ENCODE results near the gene EARS2. TPM values are rescaled to one million over a fixed set of nuclear protein-coding genes. Genes with fewer than 3 reads are reported as not detected.

EARS2 gene
- polyA plus RNA-seq, 3 donors from 2014 or later: 6.3 to 14.1 (median 9.5) TPM

DNA sequence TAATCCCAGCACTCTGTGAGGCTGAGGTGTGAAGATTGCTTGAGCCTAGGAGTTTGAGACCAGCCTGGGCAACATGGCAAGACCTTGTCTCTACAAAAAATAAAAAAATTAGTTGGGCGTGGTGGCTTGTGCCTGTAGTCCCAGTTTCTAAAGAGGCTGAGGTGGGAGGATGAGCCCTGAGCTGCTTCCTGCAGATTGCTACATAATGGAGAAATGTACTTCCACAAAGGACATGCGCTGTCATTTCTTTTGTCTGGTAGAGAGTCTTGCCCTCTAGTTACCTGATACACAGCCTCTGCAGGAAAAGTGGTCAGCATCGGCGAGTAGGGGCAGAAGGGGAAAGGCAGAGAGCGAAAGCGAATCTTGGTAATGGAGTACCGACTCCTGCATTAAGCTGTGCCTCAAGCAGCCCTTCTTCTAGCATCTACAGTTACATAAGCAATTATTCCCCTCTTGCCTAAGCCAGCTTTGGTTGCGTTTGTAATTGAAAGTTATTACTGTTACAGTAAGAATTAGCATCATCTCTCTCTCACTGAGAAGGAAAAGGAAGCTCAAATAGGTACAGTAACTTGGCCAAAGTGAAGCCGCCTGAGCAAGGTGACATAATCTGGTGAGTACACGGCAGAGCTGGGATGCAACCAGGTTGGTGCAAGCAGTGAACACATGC, 28.4 kb downstream of the EARS2 start:
- Mint-ChIP-seq H3K4me3 (no peak overlapping the region), H3K9me3 (no peaks in the 10 kb centered on the region), H3K4me1 (no peaks in the 10 kb centered on the region), H3K27me3 (ENCODE audit: low read depth in 3 of 3) (no peaks in the 10 kb centered on the region), H3K36me3 (peaks cover 11 to 27% (median 19%) of the 10 kb centered on the region in 3 donors), H3K27ac (no peak overlapping the region)
- DNase-seq: no peak

DNA sequence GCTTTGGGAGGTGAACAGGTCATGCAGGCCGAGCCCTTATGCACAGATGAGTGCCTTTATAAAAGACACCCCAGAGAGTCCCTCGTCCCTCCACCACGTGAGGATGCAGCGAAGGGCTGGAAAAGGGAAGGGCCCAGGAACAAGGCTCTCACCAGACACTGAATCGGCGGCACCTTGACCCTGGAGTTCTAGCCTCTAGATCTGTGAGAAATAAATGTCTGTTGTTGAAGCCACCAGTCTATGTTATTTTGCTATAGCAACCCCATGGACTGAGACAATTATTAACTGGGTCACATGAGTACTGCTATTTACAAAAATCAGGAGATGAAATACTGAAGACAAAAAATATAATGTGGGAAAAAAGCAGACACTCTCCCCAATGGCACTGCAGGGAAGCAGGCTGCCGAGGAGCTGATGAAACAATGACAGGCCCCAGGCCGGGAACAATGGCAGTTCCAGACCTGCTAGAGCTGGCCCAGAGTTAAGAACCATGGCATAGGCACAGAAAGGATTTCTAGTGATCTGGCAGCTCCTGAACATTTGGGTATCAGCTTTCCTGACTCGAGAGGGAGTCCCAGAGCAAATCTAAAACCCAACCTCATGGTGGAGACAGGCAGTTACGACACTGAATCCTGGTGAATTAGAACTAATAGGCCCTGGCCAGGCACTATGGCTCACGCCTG, 29.0 kb downstream of the EARS2 start:
- H3K4me1 Mint-ChIP-seq: no peaks in the 10 kb centered on the region
- peaks cover 14 to 33% (median 24%) of the 10 kb centered on the region in 3 donors for H3K36me3 Mint-ChIP-seq
- H3K27ac Mint-ChIP-seq: no peak overlapping the region
- no peak overlapping the region for H3K4me3 Mint-ChIP-seq
- no peaks in the 10 kb centered on the region for H3K27me3 Mint-ChIP-seq (ENCODE audit: low read depth in 3 of 3)
- DNase-seq: no peak
- no peaks in the 10 kb centered on the region for H3K9me3 Mint-ChIP-seq

DNA sequence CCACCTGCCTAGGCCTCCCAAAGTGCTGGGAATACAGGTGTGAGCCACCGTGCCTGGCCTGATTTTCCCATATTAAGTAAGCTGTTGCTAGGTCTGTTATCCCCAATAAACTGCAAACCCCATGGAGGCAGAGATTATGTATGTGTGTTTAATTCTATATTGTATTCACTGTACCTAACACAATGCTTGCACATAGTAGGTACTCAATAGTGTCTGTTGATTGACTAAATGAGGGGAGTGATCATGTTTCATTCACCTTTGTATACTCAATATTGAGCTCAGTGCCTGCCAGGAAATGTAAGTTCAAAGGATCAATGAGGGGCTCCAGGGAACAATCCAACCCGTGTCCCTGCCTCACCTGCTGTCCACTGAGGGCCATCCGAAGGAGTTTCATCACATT, 32.3 kb downstream of the EARS2 start:
- DNase-seq: no peak
- H3K4me1 Mint-ChIP-seq: no peaks in the 10 kb centered on the region
- H3K9me3 Mint-ChIP-seq: no peaks in the 10 kb centered on the region
- H3K4me3 Mint-ChIP-seq: no peak overlapping the region
- H3K27ac Mint-ChIP-seq: no peak overlapping the region
- no peaks in the 10 kb centered on the region for H3K27me3 Mint-ChIP-seq (ENCODE audit: low read depth in 3 of 3)
- H3K36me3 Mint-ChIP-seq: peaks cover 27 to 48% (median 42%) of the 10 kb centered on the region in 3 donors

DNA sequence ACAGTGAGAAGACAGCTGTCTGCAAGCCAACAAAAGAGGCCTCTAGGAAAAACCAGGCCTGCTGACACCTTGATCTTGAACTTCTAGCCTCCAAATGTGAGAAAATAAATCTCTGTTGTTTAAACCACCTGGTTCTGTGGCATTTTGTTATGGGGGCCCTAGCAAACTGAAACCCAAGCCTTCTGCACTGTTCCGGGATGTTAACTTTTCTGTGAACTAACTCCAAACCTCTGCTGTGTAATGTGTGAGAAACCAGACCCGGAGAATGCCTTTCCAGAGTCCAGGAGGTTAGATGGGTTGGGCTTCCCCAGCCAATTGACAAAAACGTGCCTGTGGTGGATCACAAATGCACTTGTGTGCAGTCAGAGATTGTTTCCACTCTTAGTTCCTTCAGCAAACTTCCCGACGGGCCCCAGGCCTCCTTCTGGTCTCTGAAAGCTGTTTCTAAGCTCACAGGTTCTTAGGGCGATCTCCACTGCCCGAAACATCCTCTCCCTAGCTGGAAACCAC, 33.2 kb downstream of the EARS2 start:
- Mint-ChIP-seq H3K27me3 (ENCODE audit: low read depth in 3 of 3) (no peaks in the 10 kb centered on the region), H3K36me3 (peaks cover 32 to 54% (median 48%) of the 10 kb centered on the region in 3 donors), H3K4me1 (no peaks in the 10 kb centered on the region), H3K4me3 (no peak overlapping the region), H3K9me3 (no peaks in the 10 kb centered on the region), H3K27ac (peak overlapping the region in 1 of 6 donors; percentile 51)
- DNase-seq: no peak

DNA sequence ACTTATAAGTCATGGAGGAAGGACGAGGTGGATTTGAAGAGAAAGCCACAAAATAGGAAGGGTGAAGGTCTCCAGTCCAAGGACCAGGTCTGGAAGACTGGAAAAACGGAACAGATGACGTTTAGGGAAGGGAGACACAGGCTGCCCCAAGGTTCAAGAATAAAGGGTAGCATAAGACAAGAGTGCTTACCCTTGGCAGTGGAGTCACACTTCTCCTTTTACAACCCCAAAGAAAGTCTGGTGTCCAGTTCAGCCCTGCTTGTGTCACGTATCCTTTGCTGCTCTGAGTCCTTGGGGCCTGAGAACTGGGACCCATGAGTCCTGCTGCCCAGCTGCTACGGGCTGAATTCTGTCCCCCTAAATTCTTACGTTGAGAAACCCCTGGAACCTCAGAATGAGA, 33.8 kb downstream of the EARS2 start:
- Mint-ChIP-seq H3K36me3 (peaks cover 32 to 50% (median 48%) of the 10 kb centered on the region in 3 donors), H3K4me1 (no peaks in the 10 kb centered on the region), H3K27ac (peak overlapping the region in 1 of 6 donors; percentile 28)

DNA sequence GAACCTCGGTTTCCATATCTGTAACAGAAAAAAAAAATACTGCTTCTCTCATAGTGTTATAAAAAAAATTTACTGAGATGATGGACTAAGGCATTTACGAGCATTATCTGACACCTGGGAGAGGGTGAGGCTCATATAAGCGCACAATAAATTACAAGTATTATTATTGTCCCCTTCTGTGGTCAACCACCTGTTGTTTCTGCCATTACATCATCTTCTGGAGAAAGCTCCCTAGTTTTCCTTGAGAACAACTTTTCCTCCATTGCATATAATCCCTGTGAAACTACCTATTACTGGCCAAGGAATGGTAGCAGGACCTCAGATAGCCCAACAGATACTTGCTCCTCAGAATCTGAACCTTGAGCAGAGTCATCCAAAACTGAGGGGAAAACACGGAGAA, 35.2 kb downstream of the EARS2 start:
- Mint-ChIP-seq H3K4me3 (no peak overlapping the region), H3K27ac (no peak overlapping the region), H3K4me1 (no peaks in the 10 kb centered on the region), H3K27me3 (ENCODE audit: low read depth in 3 of 3) (no peaks in the 10 kb centered on the region), H3K36me3 (peaks cover 32 to 43% (median 41%) of the 10 kb centered on the region in 3 donors), H3K9me3 (no peaks in the 10 kb centered on the region)
- no peak for DNase-seq

More for the DNA sequence above, 33.8 kb downstream of the EARS2 start:
- no peak overlapping the region for H3K4me3 Mint-ChIP-seq
- no peak for DNase-seq
- H3K27me3 Mint-ChIP-seq (ENCODE audit: low read depth in 3 of 3): no peaks in the 10 kb centered on the region
- no peaks in the 10 kb centered on the region for H3K9me3 Mint-ChIP-seq

DNA sequence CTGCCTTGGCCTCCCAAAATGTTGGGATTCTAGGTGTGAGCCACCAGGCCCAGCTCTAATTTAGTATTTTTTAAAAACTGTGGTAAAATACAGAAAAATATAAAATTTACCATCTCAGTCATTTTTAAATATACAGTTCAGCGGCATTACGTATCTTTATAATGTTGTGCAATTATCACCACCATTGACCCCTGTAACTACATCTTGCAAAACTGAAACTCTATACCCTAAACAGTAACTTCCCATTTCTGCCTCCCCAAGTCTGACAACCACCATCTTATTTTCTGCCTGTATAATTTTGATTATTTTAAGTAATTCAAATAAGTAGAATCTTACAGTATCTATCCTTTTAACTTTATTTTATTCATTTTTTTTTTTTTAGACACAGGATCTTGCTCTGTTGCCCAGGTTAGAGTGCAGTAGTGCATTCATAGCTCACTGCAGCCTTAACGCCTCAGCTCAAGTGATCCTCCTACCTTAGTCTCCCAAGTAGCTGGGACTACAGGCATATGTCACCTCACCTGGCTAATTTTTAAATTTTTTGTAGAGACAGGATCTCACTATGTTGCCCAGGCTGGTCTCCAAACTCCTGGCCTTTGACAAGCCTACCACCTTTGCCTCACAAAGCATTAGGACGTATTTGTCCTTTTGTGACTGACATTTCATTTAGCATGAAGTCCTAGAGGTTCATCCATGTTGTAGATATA, 36.0 kb downstream of the EARS2 start:
- H3K4me3 Mint-ChIP-seq: no peak overlapping the region
- H3K9me3 Mint-ChIP-seq: no peaks in the 10 kb centered on the region
- no peak for DNase-seq

DNA sequence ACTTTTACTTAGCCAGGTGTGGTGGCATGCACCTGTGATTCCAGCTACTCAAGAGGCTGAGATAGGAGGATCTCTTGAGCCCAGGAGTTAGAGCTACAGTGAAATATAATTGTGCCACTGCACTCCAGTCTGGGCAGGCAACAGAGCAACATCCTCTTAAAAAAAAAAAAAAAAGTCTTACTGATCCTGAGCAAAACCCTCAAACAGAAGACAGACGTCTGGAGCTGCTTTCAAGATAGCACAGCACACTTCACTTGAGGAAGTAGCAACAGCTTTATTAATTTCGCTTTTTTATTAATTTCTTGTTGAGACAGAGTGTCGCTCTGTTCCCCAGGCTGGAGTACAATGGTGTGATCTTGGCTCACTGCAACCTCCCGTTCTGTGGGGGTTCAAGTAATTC, 36.6 kb downstream of the EARS2 start:
- Mint-ChIP-seq H3K4me1 (peaks cover 2 to 3% of the 10 kb centered on the region in 2 donors), H3K27ac (no peak overlapping the region), H3K4me3 (no peak overlapping the region), H3K36me3 (peaks cover 32 to 43% (median 41%) of the 10 kb centered on the region in 3 donors), H3K27me3 (ENCODE audit: low read depth in 3 of 3) (peaks cover 0 to 2% (median 1%) of the 10 kb centered on the region in 3 donors), H3K9me3 (no peaks in the 10 kb centered on the region)
- no peak for DNase-seq

More for the DNA sequence above, 36.0 kb downstream of the EARS2 start:
- no peaks in the 10 kb centered on the region for H3K27me3 Mint-ChIP-seq (ENCODE audit: low read depth in 3 of 3)
- H3K36me3 Mint-ChIP-seq: peaks cover 32 to 43% (median 41%) of the 10 kb centered on the region in 3 donors
- H3K4me1 Mint-ChIP-seq: no peaks in the 10 kb centered on the region
- H3K27ac Mint-ChIP-seq: no peak overlapping the region

DNA sequence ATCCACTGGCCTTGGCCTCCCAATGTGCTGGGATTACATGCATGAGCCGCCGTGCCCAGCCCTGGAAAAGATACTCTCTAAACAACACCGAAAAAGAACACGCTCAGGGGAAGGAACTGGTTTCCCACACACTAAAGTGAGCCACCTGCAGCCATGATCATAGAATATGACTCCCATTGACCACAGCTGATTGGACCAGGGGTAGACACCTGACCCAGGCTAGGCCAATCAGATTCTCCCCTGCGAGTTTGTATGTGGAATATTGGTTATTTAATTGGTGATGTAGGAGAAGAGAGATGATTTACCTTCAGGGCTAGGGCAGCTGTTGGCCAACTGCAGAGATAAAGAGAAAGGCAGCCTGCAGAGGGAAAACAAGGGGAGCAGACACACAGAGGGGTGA, 37.9 kb downstream of the EARS2 start:
- Mint-ChIP-seq H3K4me3 (no peak overlapping the region), H3K36me3 (peaks cover 25 to 33% (median 32%) of the 10 kb centered on the region in 3 donors), H3K27me3 (ENCODE audit: low read depth in 3 of 3) (peaks cover 0 to 2% (median 2%) of the 10 kb centered on the region in 3 donors), H3K9me3 (no peaks in the 10 kb centered on the region), H3K27ac (no peak overlapping the region), H3K4me1 (peaks cover 9 to 15% of the 10 kb centered on the region in 2 donors)
- DNase-seq: no peak

DNA sequence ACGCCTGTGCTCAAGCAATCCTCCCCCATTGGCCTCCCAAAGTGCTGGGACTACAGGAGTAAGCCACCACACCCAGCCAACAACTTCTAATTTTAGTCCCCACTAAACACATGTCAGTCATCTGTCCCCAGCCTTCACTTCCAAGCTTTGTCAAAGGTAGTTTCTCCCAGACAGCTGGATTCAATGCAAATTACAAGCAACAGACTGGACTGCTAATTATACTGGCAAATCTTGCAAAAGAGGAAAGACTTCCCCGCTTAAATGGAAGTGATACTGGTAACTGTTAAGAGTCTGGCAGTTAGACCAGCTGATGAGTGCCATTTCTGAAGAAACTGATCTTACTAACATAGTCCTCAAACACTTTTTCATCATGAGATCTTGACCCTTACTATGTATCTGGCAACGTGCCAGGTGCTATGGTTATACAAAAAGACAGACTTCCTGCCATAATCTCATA, 38.7 kb downstream of the EARS2 start:
- H3K4me1 Mint-ChIP-seq: peaks cover 9 to 15% of the 10 kb centered on the region in 2 donors
- peaks cover 0 to 2% (median 2%) of the 10 kb centered on the region in 3 donors for H3K27me3 Mint-ChIP-seq (ENCODE audit: low read depth in 3 of 3)
- peaks cover 21 to 27% (median 26%) of the 10 kb centered on the region in 3 donors for H3K36me3 Mint-ChIP-seq
- H3K4me3 Mint-ChIP-seq: no peak overlapping the region
- H3K27ac Mint-ChIP-seq: peak overlapping the region in 1 of 6 donors; percentile 45
- no peaks in the 10 kb centered on the region for H3K9me3 Mint-ChIP-seq
- no peak for DNase-seq

DNA sequence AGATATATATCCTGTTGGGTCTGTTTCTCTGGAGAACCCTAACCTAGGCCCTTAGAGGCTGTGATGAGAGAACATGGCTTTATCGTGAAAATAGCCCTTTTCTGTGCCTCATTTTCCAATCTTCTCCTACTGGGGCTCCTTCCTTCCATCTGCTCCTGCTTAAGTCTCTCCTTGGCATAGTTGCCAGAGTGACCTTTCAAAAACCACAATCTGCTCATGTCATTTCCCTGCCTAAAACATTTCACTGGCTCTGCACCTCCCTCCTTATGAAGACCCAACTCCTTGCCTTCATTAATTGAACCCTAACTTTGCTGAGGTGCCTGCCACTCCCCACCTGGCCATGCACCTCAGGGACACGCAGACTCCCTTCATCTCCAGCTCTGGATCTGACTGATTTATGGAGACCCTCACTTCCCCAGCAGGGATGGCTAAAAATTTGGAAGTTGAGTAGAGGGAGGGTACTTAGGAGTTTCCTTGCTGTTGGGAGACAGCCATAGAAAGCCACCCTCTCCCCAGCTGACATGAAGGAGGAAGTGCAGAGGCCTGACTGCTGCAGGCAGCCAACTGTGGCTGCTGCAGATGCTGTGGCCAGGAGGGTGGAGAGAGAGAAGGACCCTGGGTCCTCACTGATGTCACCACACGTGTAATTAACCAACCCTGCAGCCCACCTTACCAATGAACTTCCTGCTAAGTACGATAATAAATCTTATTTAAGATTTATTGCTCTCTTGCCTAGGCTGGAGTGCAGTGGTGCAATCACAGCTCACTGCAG, 40.6 kb downstream of the EARS2 start:
- Mint-ChIP-seq H3K9me3 (no peaks in the 10 kb centered on the region), H3K27ac (no peak overlapping the region), H3K36me3 (peaks cover 9 to 12% (median 10%) of the 10 kb centered on the region in 3 donors), H3K4me3 (no peak overlapping the region), H3K4me1 (peaks cover 9 to 15% of the 10 kb centered on the region in 2 donors), H3K27me3 (ENCODE audit: low read depth in 3 of 3) (peaks cover 0 to 2% (median 2%) of the 10 kb centered on the region in 3 donors)
- no peak for DNase-seq

DNA sequence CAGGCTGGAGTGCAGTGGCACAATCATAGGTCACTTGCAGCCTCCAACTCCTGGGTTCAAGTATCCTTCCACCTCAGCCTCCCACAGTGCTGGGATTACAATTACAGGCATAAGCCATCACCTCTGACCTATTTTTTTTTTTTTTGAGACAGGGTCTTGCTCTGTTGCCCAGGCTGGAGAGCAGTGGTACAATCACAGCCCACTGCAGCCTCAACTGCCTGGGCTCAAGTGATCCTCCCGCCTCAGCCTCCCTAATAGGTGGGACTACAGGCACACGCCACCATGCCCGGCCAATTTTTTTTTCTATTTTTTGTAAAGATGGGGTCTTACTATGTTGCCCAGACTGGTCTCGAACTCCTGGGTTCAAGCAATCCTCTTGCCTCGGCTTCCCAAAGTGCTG, 41.3 kb downstream of the EARS2 start:
- Mint-ChIP-seq H3K36me3 (peaks cover 6 to 7% (median 6%) of the 10 kb centered on the region in 3 donors), H3K4me1 (peaks cover 9 to 15% of the 10 kb centered on the region in 2 donors), H3K9me3 (no peaks in the 10 kb centered on the region), H3K27ac (peak overlapping the region in 1 of 6 donors; percentile 39), H3K4me3 (no peak overlapping the region), H3K27me3 (ENCODE audit: low read depth in 3 of 3) (peaks cover 0 to 2% (median 2%) of the 10 kb centered on the region in 3 donors)
- no peak for DNase-seq

All from immature natural killer cell (primary cell).